ENCODE measurements around the gene SECTM1. TPM values are rescaled to one million over a fixed set of nuclear protein-coding genes. Genes with fewer than 3 reads are reported as not detected.
A peak's percentile ranks its signal among the peaks of the same experiment; 100 is the strongest.

The SECTM1 gene
- total and polyA plus RNA-seq, 9 of the 15 experiments (the other 6 are each of a cell fraction or from before 2014, with no cell fraction given) = 0.11 to 0.46 (median 0.18) TPM; not detected in 6

GRCh38 chr17:82332669-82333278 lies 792 bp downstream of the SECTM1 start (continued):
- TF ChIP-seq, protein P1, sequence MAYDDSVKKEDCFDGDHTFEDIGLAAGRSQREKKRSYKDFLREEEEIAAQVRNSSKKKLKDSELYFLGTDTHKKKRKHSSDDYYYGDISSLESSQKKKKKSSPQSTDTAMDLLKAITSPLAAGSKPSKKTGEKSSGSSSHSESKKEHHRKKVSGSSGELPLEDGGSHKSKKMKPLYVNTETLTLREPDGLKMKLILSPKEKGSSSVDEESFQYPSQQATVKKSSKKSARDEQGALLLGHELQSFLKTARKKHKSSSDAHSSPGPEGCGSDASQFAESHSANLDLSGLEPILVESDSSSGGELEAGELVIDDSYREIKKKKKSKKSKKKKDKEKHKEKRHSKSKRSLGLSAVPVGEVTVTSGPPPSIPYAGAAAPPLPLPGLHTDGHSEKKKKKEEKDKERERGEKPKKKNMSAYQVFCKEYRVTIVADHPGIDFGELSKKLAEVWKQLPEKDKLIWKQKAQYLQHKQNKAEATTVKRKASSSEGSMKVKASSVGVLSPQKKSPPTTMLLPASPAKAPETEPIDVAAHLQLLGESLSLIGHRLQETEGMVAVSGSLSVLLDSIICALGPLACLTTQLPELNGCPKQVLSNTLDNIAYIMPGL (CRISPR knock-in tag; IDR thresholded peaks at IDR 0.05) = no peak
- TF ChIP-seq SMAD3 (CRISPR knock-in tag; conservative IDR thresholded peaks at IDR 0.05) = no peak
- TF ChIP-seq FOSL1 (tag; conservative IDR thresholded peaks at IDR 0.05) = no peak
- TF ChIP-seq, protein P2, sequence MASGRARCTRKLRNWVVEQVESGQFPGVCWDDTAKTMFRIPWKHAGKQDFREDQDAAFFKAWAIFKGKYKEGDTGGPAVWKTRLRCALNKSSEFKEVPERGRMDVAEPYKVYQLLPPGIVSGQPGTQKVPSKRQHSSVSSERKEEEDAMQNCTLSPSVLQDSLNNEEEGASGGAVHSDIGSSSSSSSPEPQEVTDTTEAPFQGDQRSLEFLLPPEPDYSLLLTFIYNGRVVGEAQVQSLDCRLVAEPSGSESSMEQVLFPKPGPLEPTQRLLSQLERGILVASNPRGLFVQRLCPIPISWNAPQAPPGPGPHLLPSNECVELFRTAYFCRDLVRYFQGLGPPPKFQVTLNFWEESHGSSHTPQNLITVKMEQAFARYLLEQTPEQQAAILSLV (tag; IDR thresholded peaks at IDR 0.05) = no peak
- TF ChIP-seq TRIM28 (IDR thresholded peaks at IDR 0.05) = no peak
- no peak for TF ChIP-seq ZNF232 (CRISPR knock-in tag; IDR thresholded peaks at IDR 0.05)
- peak in 1 of 2 experiments; percentile 86; a peak in 2 of 4 replicates for TF ChIP-seq KDM1A (IDR thresholded peaks at IDR 0.05)
- no peak for TF ChIP-seq ZNF146 (CRISPR knock-in tag; IDR thresholded peaks at IDR 0.05; ENCODE audit: unreplicated experiment)
- TF ChIP-seq SMAD4 (CRISPR knock-in tag; conservative IDR thresholded peaks at IDR 0.05) = no peak
- no peak for TF ChIP-seq GTF2F1 (IDR thresholded peaks at IDR 0.05; ENCODE audit: low read depth, low read length)
- no peak for TF ChIP-seq KLF10 (CRISPR knock-in tag; IDR thresholded peaks at IDR 0.05)
- no peak for TF ChIP-seq HNRNPLL (IDR thresholded peaks at IDR 0.05; ENCODE audit: low read depth, low read length, poor library complexity, severe bottlenecking)
- TF ChIP-seq, protein P3, sequence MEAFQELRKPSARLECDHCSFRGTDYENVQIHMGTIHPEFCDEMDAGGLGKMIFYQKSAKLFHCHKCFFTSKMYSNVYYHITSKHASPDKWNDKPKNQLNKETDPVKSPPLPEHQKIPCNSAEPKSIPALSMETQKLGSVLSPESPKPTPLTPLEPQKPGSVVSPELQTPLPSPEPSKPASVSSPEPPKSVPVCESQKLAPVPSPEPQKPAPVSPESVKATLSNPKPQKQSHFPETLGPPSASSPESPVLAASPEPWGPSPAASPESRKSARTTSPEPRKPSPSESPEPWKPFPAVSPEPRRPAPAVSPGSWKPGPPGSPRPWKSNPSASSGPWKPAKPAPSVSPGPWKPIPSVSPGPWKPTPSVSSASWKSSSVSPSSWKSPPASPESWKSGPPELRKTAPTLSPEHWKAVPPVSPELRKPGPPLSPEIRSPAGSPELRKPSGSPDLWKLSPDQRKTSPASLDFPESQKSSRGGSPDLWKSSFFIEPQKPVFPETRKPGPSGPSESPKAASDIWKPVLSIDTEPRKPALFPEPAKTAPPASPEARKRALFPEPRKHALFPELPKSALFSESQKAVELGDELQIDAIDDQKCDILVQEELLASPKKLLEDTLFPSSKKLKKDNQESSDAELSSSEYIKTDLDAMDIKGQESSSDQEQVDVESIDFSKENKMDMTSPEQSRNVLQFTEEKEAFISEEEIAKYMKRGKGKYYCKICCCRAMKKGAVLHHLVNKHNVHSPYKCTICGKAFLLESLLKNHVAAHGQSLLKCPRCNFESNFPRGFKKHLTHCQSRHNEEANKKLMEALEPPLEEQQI (IDR thresholded peaks at IDR 0.05) = no peak
- 0 out of 2 replicates have a peak, but pooled peaks have one; percentile 6 for TF ChIP-seq VEZF1 (CRISPR knock-in tag; IDR thresholded peaks at IDR 0.05)
